Stomach (tissue), 4 donors: ENCODE measurements around the gene ITGA3.

Experiments
- CTCF ChIP-seq, 7 experiments: fragments of 450-650 bp in 4 of 7; fragments of 200-600 bp in 3 of 7; sonication (generic) in 3 of 7; IDR thresholded peaks; one replicate each; pipeline ENCODE4 v1.5.1; 2016 to 2019; ENCODE audit warnings: antibody characterized with exemption in 7 of 7, control low read depth in 2 of 7, mild to moderate bottlenecking in 1 of 7
- POLR2A ChIP-seq, 4 donors: fragments of 450-650 bp; IDR thresholded peaks; one replicate each; pipeline ENCODE4 v1.6.1; 2016; ENCODE audit warnings: antibody characterized with exemption in 4 of 4, control low read depth in 2 of 4, mild to moderate bottlenecking in 1 of 4, moderate library complexity in 1 of 4
- POLR2AphosphoS5 ChIP-seq, 3 donors: sonication (generic); formaldehyde crosslinking; IDR thresholded peaks; one replicate each; pipeline ENCODE4 v1.6.1; 2016; ENCODE audit warnings: antibody characterized with exemption in 3 of 3

- no peak for TF ChIP-seq CTCF (IDR thresholded peaks at IDR 0.05)
- peak in 2 of 3 donors; percentile 41 to 61 for TF ChIP-seq POLR2AphosphoS5 (IDR thresholded peaks at IDR 0.05)
- no peak for TF ChIP-seq POLR2A (IDR thresholded peaks at IDR 0.05)
These were observed 46.5 kb downstream of the ITGA3 start for GRCh38 chr17:50102164-50102991.
